H9 (cell line): Measurements from ENCODE around the gene PAQR7. TPM values are rescaled to one million over a fixed set of nuclear protein-coding genes. Genes with fewer than 3 reads are reported as not detected.
A peak's percentile ranks its signal among the peaks of the same experiment; 100 is the strongest.

Experiments used
- DNase-seq: peaks from one replicate; pipeline ENCODE4 v3.0.0-alpha.2; 2017
- H2AFZ ChIP-seq: one replicate; pipeline ENCODE4 v1.6.1; 2013; ENCODE audit warnings: mild to moderate bottlenecking, low read length, control low read depth, moderate library complexity
- H2AK5ac ChIP-seq: 2 replicates; pipeline ENCODE4 v1.6.1; 2013; ENCODE audit warnings: low read length, control low read depth, mixed read lengths; ENCODE audit not compliant: insufficient read length
- H2BK120ac ChIP-seq: one replicate; pipeline ENCODE4 v1.6.1; 2013; ENCODE audit warnings: low read depth, mild to moderate bottlenecking, low read length, control low read depth, inconsistent platforms; ENCODE audit not compliant: poor library complexity, severe bottlenecking
- H2BK12ac ChIP-seq: 2 replicates; pipeline ENCODE4 v1.6.1; 2013; ENCODE audit warnings: low read length, control low read depth, mixed read lengths, low read depth; ENCODE audit not compliant: insufficient read length
- H2BK15ac ChIP-seq: 2 replicates; pipeline ENCODE4 v1.6.1; 2013; ENCODE audit warnings: low read depth, low read length, control low read depth
- H2BK20ac ChIP-seq: one replicate; pipeline ENCODE4 v1.6.1; 2013; ENCODE audit warnings: low read depth, mild to moderate bottlenecking, low read length, control low read depth, inconsistent platforms; ENCODE audit not compliant: poor library complexity, severe bottlenecking
- H2BK5ac ChIP-seq: 2 replicates; pipeline ENCODE4 v1.6.1; 2013; ENCODE audit warnings: low read length, control low read depth, mixed read lengths; ENCODE audit not compliant: insufficient read length
- H3K14ac ChIP-seq: 2 replicates; pipeline ENCODE4 v1.6.1; 2013; ENCODE audit warnings: low read length, control low read depth; ENCODE audit not compliant: insufficient read depth
- H3K18ac ChIP-seq: 2 replicates; pipeline ENCODE4 v1.6.1; 2013; ENCODE audit warnings: low read depth, mild to moderate bottlenecking, mixed read lengths, low read length, control low read depth; ENCODE audit not compliant: insufficient read length
- H3K23ac ChIP-seq: 2 replicates; pipeline ENCODE4 v1.6.1; 2013; ENCODE audit warnings: low read length, control low read depth, mixed read lengths, low read depth; ENCODE audit not compliant: insufficient read length
- H3K23me2 ChIP-seq: 2 replicates; pipeline ENCODE4 v1.6.1; 2013; ENCODE audit warnings: low read depth, mild to moderate bottlenecking, mixed read lengths, low read length, control low read depth; ENCODE audit not compliant: insufficient read length, poor library complexity, severe bottlenecking
- H3K27ac ChIP-seq: 2 replicates; pipeline ENCODE4 v1.5.1; 2013; ENCODE audit warnings: low read length, control low read depth, mixed read lengths, low read depth; ENCODE audit not compliant: insufficient read length
- H3K27me3 ChIP-seq: 2 replicates; pipeline ENCODE4 v1.6.1; 2013; ENCODE audit warnings: low read length, control low read depth, inconsistent platforms; ENCODE audit not compliant: insufficient read depth
- H3K4ac ChIP-seq: 2 replicates; pipeline ENCODE4 v1.6.1; 2013; ENCODE audit warnings: low read depth, mild to moderate bottlenecking, control low read depth, inconsistent platforms, low read length, moderate library complexity
- H3K4me1 ChIP-seq: 2 replicates; pipeline ENCODE4 v1.6.1; 2013; ENCODE audit warnings: low read length, control low read depth, inconsistent platforms; ENCODE audit not compliant: insufficient read depth
- H3K4me2 ChIP-seq: 2 replicates; pipeline ENCODE4 v1.6.1; 2013; ENCODE audit warnings: low read length, control low read depth, mixed read lengths; ENCODE audit not compliant: insufficient read length, insufficient read depth
- H3K56ac ChIP-seq: 2 replicates; pipeline ENCODE4 v1.6.1; 2013; ENCODE audit warnings: low read depth, mild to moderate bottlenecking, mixed read lengths, low read length, control low read depth; ENCODE audit not compliant: insufficient read length
- H3K79me1 ChIP-seq: 2 replicates; pipeline ENCODE4 v1.6.1; 2013; ENCODE audit warnings: low read depth, mild to moderate bottlenecking, moderate library complexity, low read length, control low read depth, inconsistent platforms; ENCODE audit not compliant: insufficient read depth, poor library complexity, severe bottlenecking
- H3K79me2 ChIP-seq: 2 replicates; pipeline ENCODE4 v1.6.1; 2013; ENCODE audit warnings: low read length, control low read depth, inconsistent platforms; ENCODE audit not compliant: insufficient read depth
- H3K9ac ChIP-seq: 2 replicates; pipeline ENCODE4 v1.6.1; 2013; ENCODE audit warnings: low read length, control low read depth, mixed read lengths; ENCODE audit not compliant: insufficient read length; ENCODE audit errors: extremely low read depth
- H3K9me3 ChIP-seq: one replicate; pipeline ENCODE4 v1.6.1; 2013; ENCODE audit warnings: low read depth, low read length, inconsistent platforms; ENCODE audit not compliant: control insufficient read depth
- H3T11ph ChIP-seq: one replicate; pipeline ENCODE4 v1.6.1; 2013; ENCODE audit warnings: mild to moderate bottlenecking, low read length, control low read depth, inconsistent platforms
- H4K20me1 ChIP-seq: one replicate; pipeline ENCODE4 v1.6.1; 2013; ENCODE audit not compliant: control insufficient read depth, insufficient read length, insufficient read depth
- H4K5ac ChIP-seq: 2 replicates; pipeline ENCODE4 v1.6.1; 2013; ENCODE audit warnings: low read depth, mild to moderate bottlenecking, mixed read lengths, low read length, control low read depth; ENCODE audit not compliant: insufficient read length
- H4K8ac ChIP-seq: replicated peaks from 2 replicates; pipeline ENCODE4 v1.6.1; 2013; ENCODE audit warnings: low read length, control low read depth, mixed read lengths, low read depth; ENCODE audit not compliant: insufficient read length
- H4K91ac ChIP-seq: 2 replicates; pipeline ENCODE4 v1.6.1; 2013; ENCODE audit warnings: low read depth, mild to moderate bottlenecking, moderate library complexity, mixed read lengths, low read length, control low read depth; ENCODE audit not compliant: insufficient read length
- H3K27ac Mint-ChIP-seq, 3 experiments: 2 replicates in 2 of 3; 3 replicates in 1 of 3; pipeline ENCODE4 v1.8.0; 2020 to 2021; ENCODE audit warnings: mixed read lengths in 3 of 3, mild to moderate bottlenecking in 1 of 3, moderate library complexity in 1 of 3
- H3K27me3 Mint-ChIP-seq: 2 replicates; pipeline ENCODE4 v1.8.0; 2021; ENCODE audit warnings: low read depth, mild to moderate bottlenecking, moderate library complexity, mixed read lengths
- H3K36me3 Mint-ChIP-seq, 3 experiments: 2 replicates in 2 of 3; 3 replicates in 1 of 3; pipeline ENCODE4 v1.8.0; 2020 to 2021; ENCODE audit warnings: low read depth in 3 of 3, mixed read lengths in 3 of 3; ENCODE audit not compliant: insufficient read depth in 1 of 3
- H3K4me1 Mint-ChIP-seq, 2 experiments: 2 replicates each; pipeline ENCODE4 v1.8.0; 2020; ENCODE audit warnings: mixed read lengths in 2 of 2
- H3K4me3 Mint-ChIP-seq, 2 experiments: 2 replicates in 1 of 2; 3 replicates in 1 of 2; pipeline ENCODE4 v1.8.0; 2020 to 2021; ENCODE audit warnings: mild to moderate bottlenecking in 2 of 2, mixed read lengths in 2 of 2, moderate library complexity in 1 of 2
- H3K9me3 Mint-ChIP-seq, 2 experiments: 2 replicates in 1 of 2; 3 replicates in 1 of 2; pipeline ENCODE4 v1.8.0; 2020; ENCODE audit warnings: mild to moderate bottlenecking in 2 of 2, mixed read lengths in 2 of 2, moderate library complexity in 1 of 2
- CTCF ChIP-seq: fragments of 200-600 bp; sonication (generic); conservative IDR thresholded peaks from 3 replicates; pipeline ENCODE4 v1.8.0; 2021; ENCODE audit warnings: antibody characterized with exemption, mild to moderate bottlenecking
- WGBS: extraction: QIAGEN DNeasy Blood & Tissue Kit; methylation state at CpG from one replicate; pipeline ENCODE4 v1.1.7; 2013; ENCODE audit warnings: missing lambda C conversion rate, low lambda C conversion rate, mixed read lengths; ENCODE audit not compliant: insufficient read length; ENCODE audit errors: extremely low coverage; 5-methylcytosine and 5-hydroxymethylcytosine counted together
- total RNA-seq: library from RNA; stranded (reverse); gene quantifications from 2 replicates; pipeline ENCODE4 v1.2.1, GENCODE V29; 2021

The PAQR7 gene
- total RNA-seq, 1 experiment from 2014 or later: 6.3 TPM

DNA sequence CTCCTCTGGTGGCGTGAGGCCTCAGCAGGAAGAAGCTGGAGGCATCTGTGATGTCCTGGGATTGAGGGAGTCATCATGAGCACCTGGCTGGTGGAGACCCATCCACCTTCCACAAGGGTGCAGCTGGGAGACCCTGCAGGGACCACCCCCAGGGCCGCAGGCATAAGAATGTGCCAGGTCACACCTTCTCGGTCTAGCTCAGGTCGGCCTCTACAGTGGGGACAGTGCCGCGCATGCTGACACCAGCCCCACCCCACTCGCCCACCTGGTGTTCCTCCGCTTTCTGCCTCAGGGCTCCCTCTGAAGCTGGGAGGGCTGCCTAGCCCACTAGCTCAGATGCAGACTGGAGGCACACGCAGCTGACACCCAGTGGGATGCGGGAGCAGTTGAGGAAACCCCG lies 5.8 kb upstream of the PAQR7 start:
- H2BK120ac ChIP-seq: no peak overlapping the region
- H4K20me1 ChIP-seq: no peaks in the 10 kb centered on the region
- no peak overlapping the region for H2BK20ac ChIP-seq
- no peak overlapping the region for H4K91ac ChIP-seq
- no peak overlapping the region for H2AFZ ChIP-seq
- H3T11ph ChIP-seq: no peak overlapping the region
- H3K9me3 ChIP-seq: no peaks in the 10 kb centered on the region
- H2BK12ac ChIP-seq: no peak overlapping the region
- Mint-ChIP-seq H3K4me3 (no peak overlapping the region), H3K9me3 (no peaks in the 10 kb centered on the region), H3K27ac (no peak overlapping the region), H3K36me3 (no peaks in the 10 kb centered on the region; a peak in 2 of 7 replicates), H3K27me3 (peaks cover 32% of the 10 kb centered on the region), H3K4me1 (peaks cover 5 to 6% of the 10 kb centered on the region in 2 experiments)
- H4K8ac ChIP-seq: no peak overlapping the region
- H2BK15ac ChIP-seq: no peak overlapping the region
- H3K27ac ChIP-seq: no peak overlapping the region
- no peak overlapping the region for H3K4ac ChIP-seq
- H3K4me1 ChIP-seq: no peaks in the 10 kb centered on the region; the same call in 1 of the 2 replicates
- H3K4me2 ChIP-seq: no peak overlapping the region
- no peaks in the 10 kb centered on the region; the same call in 1 of the 2 replicates for H3K27me3 ChIP-seq
- H3K23ac ChIP-seq: no peak overlapping the region
- H3K9ac ChIP-seq: no peak overlapping the region
- no CpG with 5 or more reads among the region's 11 CpGs for WGBS
- H3K79me1 ChIP-seq: no peaks in the 10 kb centered on the region
- no peak overlapping the region for H2AK5ac ChIP-seq
- H2BK5ac ChIP-seq: no peak overlapping the region
- H3K79me2 ChIP-seq: no peaks in the 10 kb centered on the region
- no peak for DNase-seq
- H3K18ac ChIP-seq: no peak overlapping the region
- H3K14ac ChIP-seq: peak overlapping the region; percentile 61
- H3K23me2 ChIP-seq: no peaks in the 10 kb centered on the region
- no peak overlapping the region for H4K5ac ChIP-seq
- no peak overlapping the region for H3K56ac ChIP-seq
- no peak for TF ChIP-seq CTCF
